ENCODE data around the gene NRG2. TPM values are rescaled to one million over a fixed set of nuclear protein-coding genes. Genes with fewer than 3 reads are reported as not detected.

NRG2 gene
- total RNA-seq, 4 donors from 2014 or later: 0.66 to 4.9 (median 2.5) TPM

- Histone ChIP-seq H3K4me3 (no peak overlapping the region), H3K27me3 (no peaks in the 10 kb centered on the region), H3K9me3 (no peaks in the 10 kb centered on the region), H3K27ac (no peak overlapping the region), H3K36me3 (no peaks in the 10 kb centered on the region), H3K4me1 (peaks cover 0 to 9% (median 0%) of the 10 kb centered on the region in 3 donors)
- intact Hi-C loops (cut with DNase I): no loop called here
- DNase-seq: no peak
- WGBS, 2 donors: 57 to 63% methylated on average over 4 of the region's 4 CpGs
- TF ChIP-seq POLR2A (IDR thresholded peaks at IDR 0.05): no peak
- TF ChIP-seq, protein P1, sequence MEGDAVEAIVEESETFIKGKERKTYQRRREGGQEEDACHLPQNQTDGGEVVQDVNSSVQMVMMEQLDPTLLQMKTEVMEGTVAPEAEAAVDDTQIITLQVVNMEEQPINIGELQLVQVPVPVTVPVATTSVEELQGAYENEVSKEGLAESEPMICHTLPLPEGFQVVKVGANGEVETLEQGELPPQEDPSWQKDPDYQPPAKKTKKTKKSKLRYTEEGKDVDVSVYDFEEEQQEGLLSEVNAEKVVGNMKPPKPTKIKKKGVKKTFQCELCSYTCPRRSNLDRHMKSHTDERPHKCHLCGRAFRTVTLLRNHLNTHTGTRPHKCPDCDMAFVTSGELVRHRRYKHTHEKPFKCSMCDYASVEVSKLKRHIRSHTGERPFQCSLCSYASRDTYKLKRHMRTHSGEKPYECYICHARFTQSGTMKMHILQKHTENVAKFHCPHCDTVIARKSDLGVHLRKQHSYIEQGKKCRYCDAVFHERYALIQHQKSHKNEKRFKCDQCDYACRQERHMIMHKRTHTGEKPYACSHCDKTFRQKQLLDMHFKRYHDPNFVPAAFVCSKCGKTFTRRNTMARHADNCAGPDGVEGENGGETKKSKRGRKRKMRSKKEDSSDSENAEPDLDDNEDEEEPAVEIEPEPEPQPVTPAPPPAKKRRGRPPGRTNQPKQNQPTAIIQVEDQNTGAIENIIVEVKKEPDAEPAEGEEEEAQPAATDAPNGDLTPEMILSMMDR (IDR thresholded peaks at IDR 0.05): no peak
These were observed 24.0 kb downstream of the NRG2 start for GRCh38 chr5:140018920-140019644.

DNA sequence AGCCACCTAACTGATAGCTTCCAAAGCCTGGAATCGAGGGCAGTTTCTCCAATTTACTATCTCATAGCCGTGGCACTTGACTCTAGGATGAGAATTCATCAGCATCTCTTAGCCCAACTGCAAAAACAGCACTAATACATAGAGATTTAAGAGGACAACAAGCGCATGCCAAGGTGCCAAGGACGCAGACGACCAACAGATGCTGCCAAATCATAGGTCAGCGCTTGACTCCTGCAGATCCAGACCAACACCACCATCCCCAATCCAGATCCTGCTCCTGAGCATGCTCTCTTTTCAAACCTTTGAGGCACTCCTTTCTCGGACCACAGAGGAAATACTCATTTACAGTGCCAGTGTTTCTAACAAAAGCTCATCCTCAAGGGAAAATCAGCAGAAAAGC, 24.6 kb downstream of the NRG2 start:
- intact Hi-C loops (cut with DNase I): no loop called here
- TF ChIP-seq POLR2A (IDR thresholded peaks at IDR 0.05): no peak
- TF ChIP-seq, protein P1 (IDR thresholded peaks at IDR 0.05): no peak
- no peaks in the 10 kb centered on the region for H3K36me3 ChIP-seq
- no peak overlapping the region for H3K27ac ChIP-seq
- H3K9me3 ChIP-seq: no peaks in the 10 kb centered on the region
- H3K27me3 ChIP-seq: no peaks in the 10 kb centered on the region
- DNase-seq: no peak
- no peak overlapping the region for H3K4me3 ChIP-seq
- H3K4me1 ChIP-seq: peaks cover 0 to 9% (median 0%) of the 10 kb centered on the region in 3 donors
- 77 to 84% methylated on average over 7 of the region's 7 CpGs for WGBS, 2 donors

DNA sequence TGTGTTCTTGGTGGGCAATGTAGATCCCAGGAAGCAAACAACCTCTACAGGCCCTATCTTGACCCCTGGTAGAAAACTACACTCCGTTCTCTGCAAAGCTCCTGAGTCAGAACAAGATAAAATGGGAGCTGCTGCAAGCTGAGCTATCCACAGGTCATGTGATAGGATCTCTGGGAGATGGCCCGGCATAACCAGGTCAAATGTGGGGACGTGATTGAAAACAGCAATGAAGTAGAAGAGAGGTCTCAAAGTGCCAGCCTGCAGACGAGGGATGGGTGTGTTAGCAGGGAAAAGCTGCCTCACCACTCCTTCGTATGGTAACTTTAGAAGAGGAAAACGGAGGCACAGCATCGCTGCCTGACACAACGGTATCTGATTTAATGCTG, 25.0 kb downstream of the NRG2 start:
- Histone ChIP-seq H3K36me3 (no peaks in the 10 kb centered on the region), H3K27me3 (no peaks in the 10 kb centered on the region), H3K4me1 (peaks cover 0 to 9% (median 0%) of the 10 kb centered on the region in 3 donors), H3K9me3 (no peaks in the 10 kb centered on the region), H3K4me3 (no peak overlapping the region), H3K27ac (no peak overlapping the region)
- no peak for DNase-seq
- intact Hi-C loops (cut with DNase I): no loop called here
- WGBS, 2 donors: 79 to 90% methylated on average over 8 of the region's 8 CpGs
- TF ChIP-seq, protein P1 (IDR thresholded peaks at IDR 0.05): no peak
- TF ChIP-seq POLR2A (IDR thresholded peaks at IDR 0.05): no peak

DNA sequence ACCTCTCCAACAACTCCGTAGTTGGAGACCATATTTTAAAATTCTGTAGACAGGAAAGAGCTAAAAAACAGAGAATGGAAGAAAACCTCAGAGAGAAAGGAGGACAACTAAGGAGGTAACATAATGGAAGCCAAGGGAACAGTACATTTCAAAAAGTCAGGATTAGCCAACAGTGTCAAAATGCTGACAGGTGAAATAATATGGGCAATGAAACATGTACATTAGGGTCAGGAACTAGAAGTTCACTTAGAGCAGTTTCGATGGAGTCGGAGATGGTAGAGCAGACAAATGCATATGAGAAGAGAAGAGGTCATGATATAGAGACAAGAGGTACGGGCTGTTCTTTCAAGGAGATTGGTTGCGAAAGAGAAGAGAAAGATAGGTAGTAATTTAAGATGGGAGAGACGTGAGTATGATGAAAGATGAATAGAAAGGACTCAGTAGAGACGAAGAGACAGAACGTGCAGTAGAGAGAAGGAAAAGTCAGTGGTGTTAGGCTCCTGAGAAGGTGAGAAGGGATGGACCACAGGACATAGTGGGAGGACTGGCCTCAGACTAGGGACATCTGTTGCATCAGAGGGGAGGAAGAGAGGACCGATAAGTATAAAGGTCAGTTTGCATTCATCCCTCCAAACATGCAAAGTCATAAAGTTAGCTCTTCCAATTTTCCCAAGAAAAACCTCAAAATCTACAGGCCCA, 25.6 kb downstream of the NRG2 start:
- WGBS, 2 donors: 81 to 92% methylated on average over 9 of the region's 9 CpGs
- no peak for TF ChIP-seq POLR2A (IDR thresholded peaks at IDR 0.05)
- TF ChIP-seq, protein P1 (IDR thresholded peaks at IDR 0.05): no peak
- H3K9me3 ChIP-seq: no peaks in the 10 kb centered on the region
- H3K4me3 ChIP-seq: no peak overlapping the region
- H3K4me1 ChIP-seq: peaks cover 0 to 9% (median 0%) of the 10 kb centered on the region in 3 donors
- peaks cover 0 to 5% (median 0%) of the 10 kb centered on the region in 4 donors for H3K27me3 ChIP-seq
- DNase-seq: no peak
- H3K27ac ChIP-seq: no peak overlapping the region
- intact Hi-C loops (cut with DNase I): no loop called here
- no peaks in the 10 kb centered on the region for H3K36me3 ChIP-seq

- Histone ChIP-seq H3K36me3 (no peaks in the 10 kb centered on the region), H3K4me1 (no peaks in the 10 kb centered on the region), H3K27me3 (peaks cover 0 to 14% (median 0%) of the 10 kb centered on the region in 4 donors), H3K4me3 (no peak overlapping the region), H3K9me3 (no peaks in the 10 kb centered on the region), H3K27ac (no peak overlapping the region)
- DNase-seq: no peak
- 38 to 60% methylated on average over 5 of the region's 5 CpGs for WGBS, 2 donors
- intact Hi-C loops (cut with DNase I): no loop called here
- no peak for TF ChIP-seq POLR2A (IDR thresholded peaks at IDR 0.05)
- TF ChIP-seq, protein P1 (IDR thresholded peaks at IDR 0.05): no peak
These were observed 27.4 kb downstream of the NRG2 start for GRCh38 chr5:140015706-140016105.

All from esophagus squamous epithelium (tissue), 5 donors.